ENCODE results near the gene FHL5. TPM values are rescaled to one million over a fixed set of nuclear protein-coding genes. Genes with fewer than 3 reads are reported as not detected.

The FHL5 gene
- total RNA-seq, 1 donor from 2014 or later = not detected

- Mint-ChIP-seq H3K27me3 (ENCODE audit: unreplicated experiment) (peaks cover 2% of the 10 kb centered on the region), H3K36me3 (ENCODE audit: unreplicated experiment) (no peaks in the 10 kb centered on the region)
- DNase-seq = no peak
Observed at GRCh38 chr6:96620851-96621250, 57.9 kb downstream of the FHL5 start.

DNA sequence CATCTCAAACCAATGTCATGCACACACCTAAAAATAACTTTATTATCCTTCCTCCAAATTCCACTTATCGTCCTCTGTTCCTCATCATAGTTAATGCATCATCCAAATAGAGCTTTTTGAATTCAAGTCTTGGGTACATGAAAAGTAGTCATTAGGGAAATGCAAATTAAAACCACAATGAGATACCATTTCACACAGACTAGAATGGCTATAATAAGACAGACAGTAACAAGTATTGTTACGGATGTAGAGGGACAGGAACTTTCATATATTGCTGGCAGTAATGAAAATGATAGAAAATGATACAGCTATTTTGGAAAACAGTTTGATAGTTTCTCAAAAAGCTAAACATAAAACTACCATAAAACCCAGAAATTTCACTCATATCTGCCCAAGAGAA is 59.1 kb downstream of the FHL5 start:
- H3K36me3 Mint-ChIP-seq (ENCODE audit: unreplicated experiment) = no peaks in the 10 kb centered on the region
- H3K27ac Mint-ChIP-seq (ENCODE audit: unreplicated experiment) = no peak overlapping the region
- H3K27me3 Mint-ChIP-seq (ENCODE audit: unreplicated experiment) = peaks cover 2% of the 10 kb centered on the region
- no peak overlapping the region for H3K4me3 Mint-ChIP-seq (ENCODE audit: unreplicated experiment)
- DNase-seq = no peak
- no peak for TF ChIP-seq CTCF (IDR thresholded peaks at IDR 0.05; ENCODE audit: partially characterized antibody, unreplicated experiment)
- H3K9me3 Mint-ChIP-seq (ENCODE audit: unreplicated experiment) = peaks cover 5% of the 10 kb centered on the region
- H3K4me1 Mint-ChIP-seq (ENCODE audit: low read depth, unreplicated experiment) = peaks cover 39% of the 10 kb centered on the region

More at GRCh38 chr6:96620851-96621250, 57.9 kb downstream of the FHL5 start:
- H3K4me3 Mint-ChIP-seq (ENCODE audit: unreplicated experiment) = no peak overlapping the region
- H3K4me1 Mint-ChIP-seq (ENCODE audit: low read depth, unreplicated experiment) = peaks cover 46% of the 10 kb centered on the region
- peaks cover 5% of the 10 kb centered on the region for H3K9me3 Mint-ChIP-seq (ENCODE audit: unreplicated experiment)
- peak overlapping the region; percentile 41 for H3K27ac Mint-ChIP-seq (ENCODE audit: unreplicated experiment)
- TF ChIP-seq CTCF (IDR thresholded peaks at IDR 0.05; ENCODE audit: partially characterized antibody, unreplicated experiment) = no peak

- peaks cover 2% of the 10 kb centered on the region for H3K27me3 Mint-ChIP-seq (ENCODE audit: unreplicated experiment)
- H3K9me3 Mint-ChIP-seq (ENCODE audit: unreplicated experiment) = no peaks in the 10 kb centered on the region
- H3K36me3 Mint-ChIP-seq (ENCODE audit: unreplicated experiment) = no peaks in the 10 kb centered on the region
- no peak for TF ChIP-seq CTCF (IDR thresholded peaks at IDR 0.05; ENCODE audit: partially characterized antibody, unreplicated experiment)
- H3K4me3 Mint-ChIP-seq (ENCODE audit: unreplicated experiment) = no peak overlapping the region
- peaks cover 28% of the 10 kb centered on the region for H3K4me1 Mint-ChIP-seq (ENCODE audit: low read depth, unreplicated experiment)
- no peak for DNase-seq
- no peak overlapping the region for H3K27ac Mint-ChIP-seq (ENCODE audit: unreplicated experiment)
Observed at GRCh38 chr6:96624957-96625356, 62.0 kb downstream of the FHL5 start.

GRCh38 chr6:96626759-96627364 is 63.9 kb downstream of the FHL5 start:
- DNase-seq = no peak
- Mint-ChIP-seq H3K27ac (ENCODE audit: unreplicated experiment) (no peak overlapping the region), H3K4me1 (ENCODE audit: low read depth, unreplicated experiment) (peaks cover 26% of the 10 kb centered on the region)

More at GRCh38 chr6:96626759-96627364, 63.9 kb downstream of the FHL5 start:
- peak; percentile 43 for TF ChIP-seq CTCF (IDR thresholded peaks at IDR 0.05; ENCODE audit: partially characterized antibody, unreplicated experiment)
- no peaks in the 10 kb centered on the region for H3K9me3 Mint-ChIP-seq (ENCODE audit: unreplicated experiment)
- no peak overlapping the region for H3K4me3 Mint-ChIP-seq (ENCODE audit: unreplicated experiment)
- peaks cover 2% of the 10 kb centered on the region for H3K27me3 Mint-ChIP-seq (ENCODE audit: unreplicated experiment)
- H3K36me3 Mint-ChIP-seq (ENCODE audit: unreplicated experiment) = no peaks in the 10 kb centered on the region
